Panc1 (cell line): ENCODE measurements around the gene RIOK2. TPM values are rescaled to one million over a fixed set of nuclear protein-coding genes. Genes with fewer than 3 reads are reported as not detected.

ENCODE experiments used
- ATAC-seq: fragments of 200-7000 bp; cut with Tn5 transposase; 2 replicates; pipeline ENCODE4 v1.9.1; 2020; ENCODE audit warnings: mild to moderate bottlenecking, moderate library complexity
- BruUV-seq: library from RNA; stranded (reverse); fragments of 400-500 nt; replicated peaks from 2 replicates; lab custom pipeline; 2021; lab: Mats Ljungman, UMichigan
- CTCF ChIA-PET: fragments of 300-600 bp; sonication (Branson Sonifier 250); formaldehyde crosslinking; loops from one replicate; lab custom pipeline; 2022; ENCODE audit warnings: antibody characterized with exemption; lab: Charles Lee
- POLR2A ChIA-PET: fragments of 300-600 bp; sonication (Branson Sonifier 250); formaldehyde crosslinking; loops from one replicate; lab custom pipeline; 2022; ENCODE audit warnings: antibody characterized with exemption; lab: Charles Lee
- DNase-seq: peaks from one replicate; pipeline ENCODE4 v3.0.0-alpha.2; 2010; ENCODE audit warnings: low read depth, low spot score
- H3K27ac ChIP-seq: 2 replicates; pipeline ENCODE4 v1.5.1; 2011; ENCODE audit warnings: mild to moderate bottlenecking, low read length, inconsistent platforms
- H3K27me3 ChIP-seq: fragments of 200-500 bp; sonication (Bioruptor generic); 2 replicates; pipeline ENCODE4 v1.6.0; 2014; ENCODE audit warnings: low read length, inconsistent platforms; ENCODE audit not compliant: control insufficient read depth, insufficient read depth
- H3K36me3 ChIP-seq: fragments of 200-500 bp; sonication (Bioruptor generic); 2 replicates; pipeline ENCODE4 v1.5.1; 2014; ENCODE audit warnings: inconsistent platforms, mild to moderate bottlenecking, low read length, moderate library complexity; ENCODE audit not compliant: control insufficient read depth, insufficient read depth
- H3K4me1 ChIP-seq: 2 replicates; pipeline ENCODE4 v1.5.1; 2011; ENCODE audit warnings: inconsistent platforms, mild to moderate bottlenecking, low read length, moderate library complexity; ENCODE audit not compliant: control insufficient read depth, insufficient read depth
- H3K4me3 ChIP-seq, 2 experiments: 2 replicates each; pipeline ENCODE4 v1.5.1; 2011 to 2012; ENCODE audit warnings: low read depth in 2 of 2, low read length in 2 of 2, mild to moderate bottlenecking in 2 of 2, inconsistent platforms in 1 of 2, moderate library complexity in 1 of 2
- H3K9me3 ChIP-seq: fragments of 200-500 bp; sonication (Bioruptor generic); 2 replicates; pipeline ENCODE4 v1.5.1; 2014; ENCODE audit warnings: low read depth, mild to moderate bottlenecking, inconsistent platforms, low read length, moderate library complexity; ENCODE audit not compliant: control insufficient read depth, insufficient read depth
- CTCF ChIP-seq: fragments of 450-650 bp; IDR thresholded peaks from 2 replicates; pipeline ENCODE4 v1.5.1; 2017; ENCODE audit warnings: mild to moderate bottlenecking
- POLR2AphosphoS5 ChIP-seq: IDR thresholded peaks from 2 replicates; pipeline ENCODE4 v1.6.1; 2012; ENCODE audit warnings: mild to moderate bottlenecking, low read depth, low read length, moderate library complexity
- REST ChIP-seq, 2 experiments: IDR thresholded peaks; 2 replicates each; pipeline ENCODE4 v1.6.1; 2011 to 2012; ENCODE audit warnings: low read depth in 2 of 2, control low read depth in 1 of 2, low read length in 1 of 2, mild to moderate bottlenecking in 1 of 2, moderate library complexity in 1 of 2; ENCODE audit not compliant: insufficient read depth in 1 of 2
- SIN3A ChIP-seq: IDR thresholded peaks from 2 replicates; pipeline ENCODE4 v1.6.1; 2012; ENCODE audit warnings: low read depth, mild to moderate bottlenecking, low read length, moderate library complexity, borderline replicate concordance; ENCODE audit not compliant: insufficient read depth
- TCF7L2 ChIP-seq: IDR thresholded peaks from 2 replicates; pipeline ENCODE4 v1.6.1; 2011; ENCODE audit warnings: mild to moderate bottlenecking, low read depth, low read length, inconsistent platforms
- in situ Hi-C: cut with HindIII; loops from 2 replicates; pipeline ENCODE4 v1.10.0; 2016; ENCODE audit warnings: low sequenced_read_pairs, low pct_unique_long_range_greater_than_20kb
- intact Hi-C: fragments of 100-400 bp; cut with micrococcal nuclease; formaldehyde crosslinking; loops from one replicate; pipeline ENCODE4 v1.10.0; 2022; ENCODE audit not compliant: unreplicated experiment
- total RNA-seq: library from RNA; stranded (reverse); gene quantifications from one replicate; pipeline ENCODE4 v1.2.1, GENCODE V29; 2021; ENCODE audit not compliant: unreplicated experiment

Gene RIOK2
- total RNA-seq, 1 experiment from 2014 or later: 32.5 TPM

GRCh38 chr5:97165726-97166125 lies 17.3 kb downstream of the RIOK2 start:
- ChIA-PET POLR2A (no interaction called here), CTCF (no interaction called here)
- peaks cover 49% of the 10 kb centered on the region for H3K36me3 ChIP-seq
- no peaks in the 10 kb centered on the region for H3K9me3 ChIP-seq
- BruUV-seq: no TSS peak
- H3K4me3 ChIP-seq: no peak overlapping the region
- in situ Hi-C loops (no loop called here), intact Hi-C loops (loop anchor here (10.0 kb wide), 1 partner anchor 551 kb away; no protein-coding TSS in a partner anchor)
- DNase-seq (no peak), ATAC-seq (no peak)
- H3K27me3 ChIP-seq: no peaks in the 10 kb centered on the region
- TF ChIP-seq REST (IDR thresholded peaks at IDR 0.05; ENCODE audit: insufficient read depth in 1 of 2, low read depth in 2 of 2, low read length in 1 of 2): no peak
- no peak for TF ChIP-seq TCF7L2
- no peak for TF ChIP-seq CTCF
- no peak for TF ChIP-seq POLR2AphosphoS5
- TF ChIP-seq SIN3A: no peak
- H3K4me1 ChIP-seq: no peaks in the 10 kb centered on the region
- no peak overlapping the region for H3K27ac ChIP-seq

- Histone ChIP-seq H3K27ac (no peak overlapping the region), H3K4me1 (no peaks in the 10 kb centered on the region), H3K27me3 (no peaks in the 10 kb centered on the region), H3K4me3 (no peak overlapping the region), H3K9me3 (no peaks in the 10 kb centered on the region), H3K36me3 (peaks cover 43% of the 10 kb centered on the region)
- no peak for DNase-seq
- ChIA-PET CTCF (no interaction called here), POLR2A (interaction anchor here (0.6 kb wide), 1 partner anchor 119 kb away, joined by 3 read pairs; no protein-coding TSS in a partner anchor)
- in situ Hi-C loops (no loop called here), intact Hi-C loops (loop anchor here (5.0 to 10.0 kb wide), 4 partner anchors 168 to 550 kb away; partner anchors contain the start of gene LNPEP)
- BruUV-seq: no TSS peak
- ATAC-seq: no peak
- no peak for TF ChIP-seq CTCF
- no peak for TF ChIP-seq SIN3A
- no peak for TF ChIP-seq REST (IDR thresholded peaks at IDR 0.05; ENCODE audit: insufficient read depth in 1 of 2, low read depth in 2 of 2, low read length in 1 of 2)
- TF ChIP-seq POLR2AphosphoS5: no peak
- no peak for TF ChIP-seq TCF7L2
Observed at GRCh38 chr5:97164846-97165245, 18.2 kb downstream of the RIOK2 start.
